OCI-LY1 (cell line): ENCODE data around the gene CTDSPL2.

ENCODE experiments used
- CTCF ChIP-seq: fragments of 200-600 bp; sonication (generic), shearing (Covaris generic); IDR thresholded peaks from 2 replicates; pipeline ENCODE4 v1.5.1; 2017; ENCODE audit warnings: mild to moderate bottlenecking, antibody characterized with exemption, low read length, moderate library complexity, mixed read lengths
- EZH2 ChIP-seq: fragments of 200-600 bp; sonication (generic), shearing (Covaris generic); IDR thresholded peaks from 2 replicates; pipeline ENCODE4 v1.8.0; 2017; ENCODE audit warnings: borderline replicate concordance, mixed run types, mild to moderate bottlenecking, antibody characterized with exemption, low read length, moderate library complexity, mixed read lengths

- TF ChIP-seq EZH2 (no peak), CTCF (no peak)
Observed at GRCh38 chr15:44565387-44566154, 138.1 kb downstream of the CTDSPL2 start.
